Vagina (tissue), 2 donors: ENCODE measurements around the gene ATP6V1E1.

ENCODE experiments used
- POLR2A ChIP-seq, 2 donors: fragments of 450-650 bp; IDR thresholded peaks; one replicate each; pipeline ENCODE4 v1.6.1; 2017; ENCODE audit warnings: antibody characterized with exemption in 2 of 2, mild to moderate bottlenecking in 2 of 2, moderate library complexity in 2 of 2
- TF ChIP-seq, protein P1 (sequence below), 3 experiments: fragments of 450-650 bp in 2 of 3; fragments of 200-600 bp in 1 of 3; sonication (generic) in 1 of 3; IDR thresholded peaks; one replicate each; pipeline ENCODE4 v1.5.1; 2017 to 2019; ENCODE audit warnings: antibody characterized with exemption in 3 of 3, mild to moderate bottlenecking in 2 of 3, moderate library complexity in 2 of 3

DNA sequence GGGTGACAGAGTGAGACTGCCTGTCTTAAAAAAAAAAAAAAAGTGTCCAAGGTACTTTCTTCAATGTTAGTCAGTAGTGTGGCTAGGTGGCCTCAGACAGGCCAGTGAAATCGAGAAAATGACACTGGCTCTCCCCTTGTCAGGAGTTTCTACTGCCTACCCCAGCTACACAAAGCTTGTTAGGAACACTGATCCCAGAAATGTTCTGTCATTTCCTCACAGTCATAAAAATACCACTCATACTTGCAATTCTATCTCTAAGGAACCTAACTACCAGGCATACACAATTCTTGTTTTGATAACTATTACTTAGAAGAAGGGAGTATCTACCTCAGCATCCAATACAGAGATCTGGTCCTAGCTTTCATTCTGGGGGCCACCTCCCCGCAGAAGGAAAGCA lies 31.3 kb downstream of the ATP6V1E1 start:
- TF ChIP-seq, protein P1, sequence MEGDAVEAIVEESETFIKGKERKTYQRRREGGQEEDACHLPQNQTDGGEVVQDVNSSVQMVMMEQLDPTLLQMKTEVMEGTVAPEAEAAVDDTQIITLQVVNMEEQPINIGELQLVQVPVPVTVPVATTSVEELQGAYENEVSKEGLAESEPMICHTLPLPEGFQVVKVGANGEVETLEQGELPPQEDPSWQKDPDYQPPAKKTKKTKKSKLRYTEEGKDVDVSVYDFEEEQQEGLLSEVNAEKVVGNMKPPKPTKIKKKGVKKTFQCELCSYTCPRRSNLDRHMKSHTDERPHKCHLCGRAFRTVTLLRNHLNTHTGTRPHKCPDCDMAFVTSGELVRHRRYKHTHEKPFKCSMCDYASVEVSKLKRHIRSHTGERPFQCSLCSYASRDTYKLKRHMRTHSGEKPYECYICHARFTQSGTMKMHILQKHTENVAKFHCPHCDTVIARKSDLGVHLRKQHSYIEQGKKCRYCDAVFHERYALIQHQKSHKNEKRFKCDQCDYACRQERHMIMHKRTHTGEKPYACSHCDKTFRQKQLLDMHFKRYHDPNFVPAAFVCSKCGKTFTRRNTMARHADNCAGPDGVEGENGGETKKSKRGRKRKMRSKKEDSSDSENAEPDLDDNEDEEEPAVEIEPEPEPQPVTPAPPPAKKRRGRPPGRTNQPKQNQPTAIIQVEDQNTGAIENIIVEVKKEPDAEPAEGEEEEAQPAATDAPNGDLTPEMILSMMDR (IDR thresholded peaks at IDR 0.05), result no peak
- no peak for TF ChIP-seq POLR2A (IDR thresholded peaks at IDR 0.05)
